ENCODE results near the gene FXYD3. TPM values are rescaled to one million over a fixed set of nuclear protein-coding genes. Genes with fewer than 3 reads are reported as not detected.

FXYD3 gene
- total and polyA plus RNA-seq, 2 of the 13 experiments (the other 11 are each of a cell fraction or from before 2014, with no cell fraction given): 4.9 TPM; not detected in 1

- no peak for TF ChIP-seq ZNF609 (CRISPR knock-in tag; IDR thresholded peaks at IDR 0.05; ENCODE audit: borderline replicate concordance)
- 0 out of 4 replicates have a peak, but pooled peaks of 1 of the 2 experiments have one; percentile 36 for TF ChIP-seq KLF16 (CRISPR knock-in tag; IDR thresholded peaks at IDR 0.05)
- no peak for TF ChIP-seq PRDM15 (CRISPR knock-in tag; IDR thresholded peaks at IDR 0.05)
- no peak for TF ChIP-seq PAF1 (CRISPR knock-in tag; IDR thresholded peaks at IDR 0.05)
- TF ChIP-seq EP300 (IDR thresholded peaks at IDR 0.05; ENCODE audit: low read depth in 2 of 2, low read length in 2 of 2): no peak
- no peak for TF ChIP-seq EP300 (CRISPR knock-in tag; IDR thresholded peaks at IDR 0.05; ENCODE audit: borderline replicate concordance)
- TF ChIP-seq KLF15 (CRISPR knock-in tag; IDR thresholded peaks at IDR 0.05; ENCODE audit: borderline replicate concordance): no peak
- TF ChIP-seq ZNF276 (CRISPR knock-in tag; IDR thresholded peaks at IDR 0.05; ENCODE audit: low read depth): 0 out of 2 replicates have a peak, but pooled peaks have one; percentile 17
- TF ChIP-seq GTF2F1 (IDR thresholded peaks at IDR 0.05; ENCODE audit: low read length): no peak
- peak; percentile 26; the same call in 1 of the 2 replicates for TF ChIP-seq RARA (CRISPR knock-in tag; IDR thresholded peaks at IDR 0.05)
- TF ChIP-seq NONO (IDR thresholded peaks at IDR 0.05): no peak
- TF ChIP-seq NONO (CRISPR knock-in tag; conservative IDR thresholded peaks at IDR 0.05): no peak
- 0 out of 2 replicates have a peak, but pooled peaks have one; percentile 28 for TF ChIP-seq SALL1 (CRISPR knock-in tag; IDR thresholded peaks at IDR 0.05)
- no peak for TF ChIP-seq JDP2 (CRISPR knock-in tag; IDR thresholded peaks at IDR 0.05; ENCODE audit: borderline replicate concordance)
- no peak for TF ChIP-seq NFKBIZ (CRISPR knock-in tag; IDR thresholded peaks at IDR 0.05)
- no peak for TF ChIP-seq TOPORS (CRISPR knock-in tag; IDR thresholded peaks at IDR 0.05)
- TF ChIP-seq KLF13 (CRISPR knock-in tag; IDR thresholded peaks at IDR 0.05): no peak
- peak; percentile 21 for TF ChIP-seq SRSF1 (optimal IDR thresholded peaks at IDR 0.05; ENCODE audit: low read depth, low read length)
These were observed 1.1 kb upstream of the FXYD3 start (continued) for GRCh38 chr19:35114353-35115176.
